SH-SY5Y (cell line): ENCODE data around the gene RBM6.

ENCODE experiments used
- GATA2 ChIP-seq: IDR thresholded peaks from 2 replicates; pipeline ENCODE4 v1.6.1; 2011; ENCODE audit warnings: mild to moderate bottlenecking, low read depth, low read length
- GATA3 ChIP-seq: IDR thresholded peaks from 2 replicates; pipeline ENCODE4 v1.6.1; 2011; ENCODE audit warnings: low read depth, mild to moderate bottlenecking, low read length, moderate library complexity

RBM6 gene

GRCh38 chr3:49939858-49940666 is at the start of gene RBM6:
RBM6 (plus strand) TSS chr3:49940150; CDS start chr3:49962642, 22,492 bp downstream.
- TF ChIP-seq GATA3 (no peak), GATA2 (no peak)

- TF ChIP-seq GATA2 (no peak), GATA3 (no peak)
These were observed 44.2 kb upstream of the RBM6 start for GRCh38 chr3:49895791-49896190.

GRCh38 chr3:49896345-49896744 is 43.6 kb upstream of the RBM6 start:
- TF ChIP-seq GATA3 (no peak), GATA2 (no peak)

GRCh38 chr3:49898991-49899390 is 41.0 kb upstream of the RBM6 start:
- no peak for TF ChIP-seq GATA3
- no peak for TF ChIP-seq GATA2

- TF ChIP-seq GATA3 (no peak), GATA2 (no peak)
These were observed 40.1 kb upstream of the RBM6 start for GRCh38 chr3:49899815-49900214.

- TF ChIP-seq GATA3 = no peak
- no peak for TF ChIP-seq GATA2
These were observed 39.3 kb upstream of the RBM6 start for GRCh38 chr3:49900491-49901153.

GRCh38 chr3:49901366-49902339 is 38.3 kb upstream of the RBM6 start:
- TF ChIP-seq GATA2 = no peak
- no peak for TF ChIP-seq GATA3

- TF ChIP-seq GATA2 (no peak), GATA3 (no peak)
These were observed 37.2 kb upstream of the RBM6 start for GRCh38 chr3:49902511-49903345.

GRCh38 chr3:49903451-49904424 is 36.2 kb upstream of the RBM6 start, which contains the start of gene MST1R:
MST1R (minus strand) TSS chr3:49903873; CDS start chr3:49903609, 264 bp downstream.
- TF ChIP-seq GATA2 (no peak), GATA3 (no peak)

- TF ChIP-seq GATA3 = no peak
- no peak for TF ChIP-seq GATA2
These were observed 33.7 kb upstream of the RBM6 start for GRCh38 chr3:49906073-49906743.

- TF ChIP-seq GATA3 (no peak), GATA2 (no peak)
These were observed 31.4 kb upstream of the RBM6 start for GRCh38 chr3:49908373-49909199.
